Measurements from ENCODE around the gene TYR.
"Not testable (repeated sequence)": the region's sequence is repeated elsewhere in the genome, so short reads cannot be mapped to it uniquely, and the experiment has no call there.

TYR gene

DNA sequence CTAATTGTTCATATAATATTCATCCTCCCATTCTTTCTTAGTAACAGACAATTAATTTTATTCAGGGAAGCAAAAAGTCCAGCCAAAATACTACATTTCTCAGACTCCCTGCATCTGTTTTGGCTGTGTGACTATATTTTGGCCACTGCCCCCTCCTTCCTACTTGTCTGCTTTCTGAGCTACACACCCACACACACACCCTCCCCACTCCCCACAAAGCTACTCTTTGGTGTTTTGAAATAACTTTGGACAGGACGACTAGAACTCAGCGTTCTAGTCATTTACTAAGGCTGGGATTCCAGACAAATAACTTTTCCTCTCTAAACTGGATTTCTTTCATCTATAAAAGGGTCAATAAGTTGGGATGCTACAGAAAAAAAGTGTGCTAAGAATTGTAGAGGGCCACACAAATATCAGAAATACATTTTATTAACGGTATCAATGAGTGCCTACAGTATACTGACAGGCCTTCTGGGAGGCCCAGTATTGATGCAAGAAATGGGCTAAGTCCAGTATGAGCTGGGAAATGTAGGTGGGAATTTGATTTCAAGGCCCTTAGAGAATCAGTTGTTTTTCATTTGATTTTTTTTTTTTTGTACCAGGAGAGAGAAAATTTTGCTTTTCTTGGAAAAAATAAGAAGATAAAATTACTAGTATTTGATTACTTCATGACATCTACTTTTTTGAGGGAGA lies 165.4 kb downstream of the TYR start:
- not testable (repeated sequence) for DNase-seq (ENCODE audit: low read depth in 2 of 3, low spot score in 1 of 3)
